GM10847 (cell line): ENCODE measurements around the gene CDH4.

Experiments used
- POLR2A ChIP-seq: IDR thresholded peaks from 2 replicates; pipeline ENCODE4 v1.6.1; 2011; ENCODE audit not compliant: insufficient read length; ENCODE audit errors: extremely low read depth

The CDH4 gene

GRCh38 chr20:61483336-61484067 lies 231.4 kb downstream of the CDH4 start:
- no peak for TF ChIP-seq POLR2A

DNA sequence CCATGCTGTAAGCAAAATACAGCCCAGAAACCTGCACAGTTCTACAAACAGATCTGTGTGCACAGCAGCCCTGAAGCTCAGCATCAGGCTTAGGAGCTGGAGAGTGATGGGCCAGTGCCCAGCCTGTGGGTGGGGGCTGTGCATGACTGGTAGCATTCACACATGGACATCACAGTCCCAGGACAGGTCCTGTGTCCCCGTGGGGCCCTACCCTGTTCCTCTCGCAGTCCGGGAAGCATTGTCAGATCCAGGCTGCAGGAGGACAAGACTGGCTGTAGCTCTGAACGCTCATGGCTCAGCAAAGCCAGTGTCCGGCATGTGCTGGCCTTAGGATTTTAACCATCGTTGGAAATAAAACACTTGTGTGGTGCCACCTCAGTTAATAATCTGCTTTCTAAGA lies 234.1 kb downstream of the CDH4 start:
- TF ChIP-seq POLR2A, result no peak

- TF ChIP-seq POLR2A, result no peak
These were observed 235.4 kb downstream of the CDH4 start for GRCh38 chr20:61487346-61487996.

GRCh38 chr20:61487997-61488371 lies 235.9 kb downstream of the CDH4 start:
- TF ChIP-seq POLR2A, result no peak

- TF ChIP-seq POLR2A, result no peak
These were observed 238.7 kb downstream of the CDH4 start for GRCh38 chr20:61490721-61491120.

DNA sequence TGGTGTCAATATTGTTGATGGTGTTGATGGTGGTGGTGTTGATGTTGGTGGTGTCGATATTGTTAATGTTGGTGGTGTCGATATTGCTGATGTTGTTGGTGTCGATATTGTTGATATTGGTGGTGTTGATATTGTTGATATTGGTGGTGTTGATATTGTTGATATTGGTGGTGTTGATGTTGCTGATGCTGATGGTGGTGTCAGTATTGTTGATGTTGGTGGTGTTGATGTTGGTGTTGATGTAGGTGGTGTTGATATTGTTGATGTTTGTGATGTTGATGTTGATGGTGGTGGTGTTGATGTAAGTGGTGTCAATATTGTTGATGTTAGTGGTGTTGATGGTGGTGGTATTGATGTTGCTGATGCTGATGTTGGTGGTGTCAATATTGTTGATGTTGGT lies 240.0 kb downstream of the CDH4 start:
- no peak for TF ChIP-seq POLR2A

DNA sequence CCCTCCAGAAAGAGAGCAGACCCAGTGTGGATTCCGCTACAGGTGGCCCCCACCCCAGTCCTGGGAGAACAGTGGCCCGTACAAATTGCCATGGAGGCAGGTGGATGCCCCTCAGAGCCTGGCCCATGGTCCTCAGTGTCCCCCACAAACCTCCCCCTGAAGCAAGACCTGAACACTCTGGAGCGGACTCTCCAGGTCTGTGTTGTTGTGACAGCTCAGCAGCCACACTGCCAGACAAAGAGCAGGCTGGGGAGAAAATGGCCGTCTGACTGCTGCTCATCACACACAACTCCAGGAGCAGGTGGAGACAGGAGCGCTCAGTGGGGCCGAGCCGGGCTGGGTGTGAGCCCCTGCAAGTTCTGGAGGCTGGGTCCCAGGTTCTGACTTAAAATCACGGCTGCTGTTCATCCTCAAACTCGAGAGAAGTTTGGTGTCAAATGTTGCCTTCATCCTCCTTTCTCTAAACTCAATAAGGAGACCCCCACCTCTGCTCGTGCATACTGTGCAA lies 241.8 kb downstream of the CDH4 start:
- no peak for TF ChIP-seq POLR2A

- TF ChIP-seq POLR2A, result no peak
These were observed 242.9 kb downstream of the CDH4 start for GRCh38 chr20:61494763-61495575.

DNA sequence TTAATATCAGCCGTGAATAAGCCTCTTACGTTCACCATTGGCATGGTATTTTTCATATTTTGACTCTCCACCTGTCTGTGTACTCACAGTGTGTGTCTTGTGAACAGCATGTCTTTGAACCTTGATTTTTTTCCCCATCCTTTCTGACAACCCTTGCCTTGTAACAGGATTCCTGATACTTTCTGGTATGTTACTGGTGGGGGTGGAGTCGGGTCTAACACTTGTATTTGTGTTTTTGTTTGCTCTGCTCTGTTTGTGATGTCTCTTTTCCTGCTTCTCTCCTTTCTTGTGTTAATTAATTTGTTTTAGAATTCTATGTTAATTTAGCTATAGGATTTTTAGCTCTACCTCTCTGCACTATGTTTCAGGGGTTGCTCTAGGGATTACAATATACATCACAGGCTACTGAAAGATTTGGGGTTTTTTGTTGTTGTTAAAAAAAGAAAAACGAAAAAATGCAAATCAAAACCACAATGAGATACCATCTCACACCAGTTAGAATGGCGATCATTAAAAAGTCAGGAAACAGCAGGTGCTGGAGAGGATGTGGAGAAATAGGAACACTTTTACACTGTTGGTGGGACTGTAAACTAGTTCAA lies 245.1 kb downstream of the CDH4 start:
- TF ChIP-seq POLR2A, result no peak

GRCh38 chr20:61499859-61500554 lies 247.9 kb downstream of the CDH4 start:
- no peak for TF ChIP-seq POLR2A

GRCh38 chr20:61500791-61501321 lies 248.8 kb downstream of the CDH4 start:
- TF ChIP-seq POLR2A, result no peak

- TF ChIP-seq POLR2A, result no peak
These were observed 250.4 kb downstream of the CDH4 start for GRCh38 chr20:61502433-61502832.

DNA sequence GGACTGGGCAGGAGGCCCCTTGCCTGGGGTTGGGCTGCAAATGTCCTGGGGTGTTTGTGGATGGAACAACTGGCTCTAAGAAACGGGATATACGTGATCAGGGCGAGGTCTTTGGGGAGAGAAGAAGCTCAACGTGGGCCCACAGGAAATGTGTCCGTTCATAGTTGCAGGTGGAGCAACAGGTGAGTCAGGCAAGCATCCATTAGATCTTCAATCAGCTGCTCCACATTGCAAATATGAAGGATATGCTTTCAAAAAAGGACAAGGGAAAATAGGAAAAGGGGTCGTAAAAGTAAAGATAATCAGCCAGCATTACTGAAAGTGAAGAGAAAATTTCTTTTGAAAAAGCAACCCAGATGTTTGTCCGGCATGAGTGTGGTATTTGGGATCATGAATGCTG lies 251.0 kb downstream of the CDH4 start:
- no peak for TF ChIP-seq POLR2A

DNA sequence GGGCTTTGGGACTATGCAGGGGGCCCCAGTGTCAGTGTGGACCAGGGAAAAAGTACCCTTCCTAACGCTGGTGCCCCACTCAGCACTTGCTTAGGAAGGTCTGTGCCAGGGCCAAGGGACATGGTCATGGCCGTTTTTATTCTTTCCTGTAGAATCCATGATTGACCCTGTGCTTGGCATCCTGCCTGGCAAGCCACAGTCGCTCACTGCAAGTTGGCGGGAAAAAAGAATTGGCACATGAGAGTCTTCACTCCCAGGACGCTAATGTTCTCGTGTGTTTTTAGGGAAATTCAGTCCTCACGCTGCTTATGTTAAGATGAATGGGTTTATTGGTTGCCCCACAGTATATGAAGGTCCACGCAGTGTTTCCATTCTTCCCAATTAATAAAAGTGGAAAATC lies 253.4 kb downstream of the CDH4 start:
- no peak for TF ChIP-seq POLR2A

GRCh38 chr20:61507778-61508177 lies 255.7 kb downstream of the CDH4 start:
- TF ChIP-seq POLR2A, result no peak
